Measurements from ENCODE around the gene FLVCR1.
"Not testable (repeated sequence)": the region's sequence is repeated elsewhere in the genome, so short reads cannot be mapped to it uniquely, and the experiment has no call there.

- TF ChIP-seq, protein P1, sequence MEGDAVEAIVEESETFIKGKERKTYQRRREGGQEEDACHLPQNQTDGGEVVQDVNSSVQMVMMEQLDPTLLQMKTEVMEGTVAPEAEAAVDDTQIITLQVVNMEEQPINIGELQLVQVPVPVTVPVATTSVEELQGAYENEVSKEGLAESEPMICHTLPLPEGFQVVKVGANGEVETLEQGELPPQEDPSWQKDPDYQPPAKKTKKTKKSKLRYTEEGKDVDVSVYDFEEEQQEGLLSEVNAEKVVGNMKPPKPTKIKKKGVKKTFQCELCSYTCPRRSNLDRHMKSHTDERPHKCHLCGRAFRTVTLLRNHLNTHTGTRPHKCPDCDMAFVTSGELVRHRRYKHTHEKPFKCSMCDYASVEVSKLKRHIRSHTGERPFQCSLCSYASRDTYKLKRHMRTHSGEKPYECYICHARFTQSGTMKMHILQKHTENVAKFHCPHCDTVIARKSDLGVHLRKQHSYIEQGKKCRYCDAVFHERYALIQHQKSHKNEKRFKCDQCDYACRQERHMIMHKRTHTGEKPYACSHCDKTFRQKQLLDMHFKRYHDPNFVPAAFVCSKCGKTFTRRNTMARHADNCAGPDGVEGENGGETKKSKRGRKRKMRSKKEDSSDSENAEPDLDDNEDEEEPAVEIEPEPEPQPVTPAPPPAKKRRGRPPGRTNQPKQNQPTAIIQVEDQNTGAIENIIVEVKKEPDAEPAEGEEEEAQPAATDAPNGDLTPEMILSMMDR (IDR thresholded peaks at IDR 0.05) = not testable (repeated sequence)
- not testable (repeated sequence) for TF ChIP-seq POLR2A (IDR thresholded peaks at IDR 0.05)
Observed at GRCh38 chr1:212913638-212914037, 55.6 kb downstream of the FLVCR1 start.

All from lower leg skin (tissue), 3 donors.